HepG2 (cell line): ENCODE results near the gene SLC24A5. TPM values are rescaled to one million over a fixed set of nuclear protein-coding genes. Genes with fewer than 3 reads are reported as not detected.

Source experiments
- ATAC-seq: fragments of 200-7000 bp; cut with Tn5 transposase; 3 replicates; pipeline ENCODE4 v1.9.1; 2020; ENCODE audit warnings: mild to moderate bottlenecking, moderate library complexity
- BruUV-seq: library from RNA; stranded (reverse); fragments of 400-500 nt; replicated peaks from 2 replicates; lab custom pipeline; 2021; lab: Mats Ljungman, UMichigan
- CTCF ChIA-PET: fragments of 300-600 bp; formaldehyde crosslinking; extraction: SDS; loops from one replicate; lab custom pipeline; 2021; ENCODE audit warnings: low total read pairs, inconsistent platforms, low intra/inter-chr PET ratio; lab: Yijun Ruan, JAX
- POLR2A ChIA-PET: fragments of 350-600 bp; sonication (Branson Sonifier 250); formaldehyde crosslinking; loops from one replicate; lab custom pipeline; 2020; ENCODE audit warnings: antibody characterized with exemption, inconsistent platforms; lab: Yijun Ruan, JAX
- DNase-seq: peaks from one replicate; pipeline ENCODE4 v3.0.0-alpha.2; 2015; ENCODE audit warnings: low spot score
- FAIRE-seq: peaks from 3 replicates; lab custom pipeline; 2011; peaks lifted over from hg19 to GRCh38; lab: Jason Lieb, UNC
- H2AFZ ChIP-seq: one replicate; pipeline ENCODE4 v1.6.1; 2011; ENCODE audit warnings: low read length, inconsistent platforms
- H3K27ac ChIP-seq: fragments of 300-600 bp; 3 replicates; pipeline ENCODE4 v1.8.0; 2011; ENCODE audit warnings: mixed run types, mild to moderate bottlenecking, mixed read lengths, low read length, inconsistent platforms; ENCODE audit not compliant: insufficient read depth; ENCODE audit errors: extremely low read length
- H3K27me3 ChIP-seq, 2 experiments: fragments of 200-600 bp in 1 of 2; 2 replicates in 1 of 2; 3 replicates in 1 of 2; pipeline versions ENCODE4 v1.6.0 to v1.8.0; 2011; ENCODE audit warnings: low read length in 2 of 2, mild to moderate bottlenecking in 2 of 2, moderate library complexity in 2 of 2, inconsistent platforms in 1 of 2; ENCODE audit not compliant: insufficient read depth in 2 of 2, control insufficient read depth in 1 of 2
- H3K36me3 ChIP-seq, 2 experiments: fragments of 200-600 bp in 1 of 2; replicated peaks in 1 of 2; 2 replicates in 1 of 2; 3 replicates in 1 of 2; pipeline versions ENCODE4 v1.5.1 to v1.8.0; 2011; ENCODE audit warnings: low read length in 2 of 2, inconsistent platforms in 1 of 2; ENCODE audit not compliant: insufficient read depth in 2 of 2, control insufficient read depth in 1 of 2
- H3K4me1 ChIP-seq: 2 replicates; pipeline ENCODE4 v1.5.1; 2012; ENCODE audit warnings: low read length, inconsistent platforms; ENCODE audit not compliant: insufficient read depth
- H3K4me2 ChIP-seq: 2 replicates; pipeline ENCODE4 v1.6.0; 2011; ENCODE audit warnings: low read depth, low read length, inconsistent platforms
- H3K4me3 ChIP-seq, 3 experiments: fragments of 200-600 bp in 1 of 3; sonication (generic), shearing (Covaris generic) in 1 of 3; replicated peaks in 1 of 3; 2 replicates each; pipeline ENCODE4 v1.5.1; 2011 to 2016; ENCODE audit warnings: low read length in 3 of 3, inconsistent platforms in 2 of 3, low read depth in 2 of 3, mild to moderate bottlenecking in 2 of 3, control low read depth in 1 of 3, mixed read lengths in 1 of 3; ENCODE audit not compliant: insufficient read depth in 1 of 3
- H3K79me2 ChIP-seq: one replicate; pipeline ENCODE4 v1.6.1; 2011; ENCODE audit warnings: low read length, inconsistent platforms; ENCODE audit not compliant: insufficient read depth
- H3K9ac ChIP-seq: 2 replicates; pipeline ENCODE4 v1.6.0; 2011; ENCODE audit warnings: mild to moderate bottlenecking, low read depth, low read length, inconsistent platforms; ENCODE audit not compliant: insufficient read depth
- H3K9me3 ChIP-seq: 2 replicates; pipeline ENCODE4 v1.5.1; 2012; ENCODE audit warnings: mild to moderate bottlenecking, low read length
- H4K20me1 ChIP-seq: 2 replicates; pipeline ENCODE4 v1.6.0; 2011; ENCODE audit warnings: inconsistent platforms, mild to moderate bottlenecking, low read length, moderate library complexity; ENCODE audit not compliant: insufficient read depth
- DZIP1 ChIP-seq: sonication (generic); formaldehyde crosslinking; IDR thresholded peaks from 2 replicates; pipeline ENCODE4 v1.5.0; 2020; ENCODE audit warnings: mild to moderate bottlenecking, missing genetic modification reagents
- IKZF1 ChIP-seq: fragments of 450-650 bp; IDR thresholded peaks from 2 replicates; pipeline ENCODE4 v1.7.1; 2016
- LCORL ChIP-seq, 2 experiments: fragments of 450-650 bp in 1 of 2; sonication (generic) in 1 of 2; formaldehyde crosslinking in 1 of 2; IDR thresholded peaks; 2 replicates each; pipeline versions ENCODE4 v1.5.0 to v1.6.1; 2017 to 2020; ENCODE audit warnings: antibody characterized with exemption in 1 of 2, missing genetic modification reagents in 1 of 2
- MED1 ChIP-seq: sonication (generic); formaldehyde crosslinking; IDR thresholded peaks from 2 replicates; pipeline ENCODE4 v1.4.0; 2020; ENCODE audit warnings: missing genetic modification reagents
- MLXIP ChIP-seq: sonication (generic); formaldehyde crosslinking; IDR thresholded peaks from 2 replicates; pipeline ENCODE4 v1.9.0; 2021; ENCODE audit warnings: missing genetic modification reagents, borderline replicate concordance
- POLR2G ChIP-seq: fragments of 200-400 bp; formaldehyde crosslinking; IDR thresholded peaks from 2 replicates; pipeline ENCODE4 v1.6.1; 2018; ENCODE audit warnings: mild to moderate bottlenecking, low read depth, low read length, moderate library complexity
- PRMT3 ChIP-seq: sonication (generic); formaldehyde crosslinking; IDR thresholded peaks from 2 replicates; pipeline ENCODE4 v1.8.1; 2022; ENCODE audit warnings: low read depth, mild to moderate bottlenecking, moderate library complexity, missing genetic modification reagents, borderline replicate concordance
- SP1 ChIP-seq, 2 experiments: fragments of 450-650 bp in 1 of 2; sonication (generic) in 1 of 2; formaldehyde crosslinking in 1 of 2; IDR thresholded peaks; 2 replicates each; pipeline versions ENCODE4 v1.4.0 to v1.6.1; 2016 to 2020; ENCODE audit warnings: missing genetic modification reagents in 1 of 2
- TAF15 ChIP-seq: fragments of 200-400 bp; formaldehyde crosslinking; IDR thresholded peaks from one replicate; pipeline ENCODE4 v1.6.1; 2018; ENCODE audit warnings: mild to moderate bottlenecking, low read depth, low read length; ENCODE audit not compliant: poor library complexity, severe bottlenecking
- ZBTB43 ChIP-seq: sonication (generic); formaldehyde crosslinking; conservative IDR thresholded peaks from 2 replicates; pipeline ENCODE4 v1.4.0; 2020; ENCODE audit warnings: missing genetic modification reagents
- ZFP36L1 ChIP-seq: sonication (generic); formaldehyde crosslinking; IDR thresholded peaks from 2 replicates; pipeline ENCODE4 v1.8.0; 2022; ENCODE audit warnings: mild to moderate bottlenecking, missing genetic modification reagents, moderate library complexity
- ZNF234 ChIP-seq: sonication (generic); formaldehyde crosslinking; conservative IDR thresholded peaks from 2 replicates; pipeline ENCODE4 v1.5.1; 2020; ENCODE audit warnings: mild to moderate bottlenecking, missing genetic modification reagents
- ZNF296 ChIP-seq: sonication (generic); formaldehyde crosslinking; conservative IDR thresholded peaks from 2 replicates; pipeline ENCODE4 v1.5.0; 2020; ENCODE audit warnings: mild to moderate bottlenecking, missing genetic modification reagents
- ZNF362 ChIP-seq: sonication (generic); formaldehyde crosslinking; IDR thresholded peaks from 2 replicates; pipeline ENCODE4 v1.4.0; 2020; ENCODE audit warnings: missing genetic modification reagents, mild to moderate bottlenecking, borderline replicate concordance
- ZNF644 ChIP-seq: IDR thresholded peaks from 2 replicates; pipeline ENCODE4 v1.6.1; 2016; ENCODE audit warnings: low read depth
- ZNF850 ChIP-seq: sonication (generic); formaldehyde crosslinking; conservative IDR thresholded peaks from 2 replicates; pipeline ENCODE4 v1.9.0; 2021; ENCODE audit warnings: mild to moderate bottlenecking, missing genetic modification reagents
- WGBS: methylation state at CpG from one replicate; pipeline ENCODE4 v1.1.6; 2017; ENCODE audit warnings: low lambda C conversion rate; 5-methylcytosine and 5-hydroxymethylcytosine counted together
- in situ Hi-C: cut with HindIII; loops from 2 replicates; pipeline ENCODE4 v1.10.0; 2017; ENCODE audit warnings: low pct_unique_long_range_greater_than_20kb; ENCODE audit not compliant: extremely low pct_ligation_motif_present
- intact Hi-C: fragments of 100-400 bp; cut with micrococcal nuclease; formaldehyde crosslinking; loops from one replicate; pipeline ENCODE4 v1.10.0; 2022; ENCODE audit not compliant: unreplicated experiment
- polyA plus RNA-seq, 8 experiments: library from polyadenylated mRNA; depleted of rRNA in 3 of 8; stranded (reverse) in 7 of 8; unstranded in 1 of 8; fragments of >200 nt; fragmentation: Illumina TruSeq in 4 of 8; extraction: Trizol in 4 of 8; gene quantifications; 2 replicates each; pipeline versions ENCODE4 v1.2.1 to v1.2.3, GENCODE V29; 2011 to 2016; ENCODE audit warnings: low read depth in 4 of 8, missing spikeins in 1 of 8, mixed read lengths in 1 of 8; ENCODE audit not compliant: insufficient read depth in 1 of 8
- total RNA-seq, 5 experiments: library from RNA; depleted of rRNA; stranded (reverse); fragments of >200 nt; fragmentation: Illumina TruSeq; extraction: Trizol; gene quantifications; 2 replicates each; pipeline ENCODE4 v1.2.3, GENCODE V29; 2016; ENCODE audit warnings: low read depth in 1 of 5

SLC24A5 gene
- total and polyA plus RNA-seq, 2 of the 13 experiments (the other 11 are each of a cell fraction or from before 2014, with no cell fraction given): not detected

GRCh38 chr15:48089702-48090101, 31.1 kb upstream of the SLC24A5 start (continued):
- no peak for TF ChIP-seq PRMT3 (CRISPR knock-in tag)
- TF ChIP-seq ZFP36L1: no peak

- POLR2A ChIA-PET: no interaction called here
- TF ChIP-seq ZNF234: no peak
- no peak for TF ChIP-seq TAF15
- TF ChIP-seq ZNF362: no peak
- TF ChIP-seq LCORL (IDR thresholded peaks at IDR 0.05): no peak
- no peak for TF ChIP-seq LCORL (CRISPR knock-in tag; IDR thresholded peaks at IDR 0.05)
- TF ChIP-seq MLXIP (CRISPR knock-in tag): no peak
- no peak for TF ChIP-seq MED1
- no peak for TF ChIP-seq IKZF1
- TF ChIP-seq SP1 (IDR thresholded peaks at IDR 0.05): no peak
- TF ChIP-seq SP1 (CRISPR knock-in tag; IDR thresholded peaks at IDR 0.05): no peak
- TF ChIP-seq ZBTB43: no peak
- TF ChIP-seq POLR2G: no peak
- no peak for TF ChIP-seq ZNF296 (CRISPR knock-in tag)
- TF ChIP-seq ZNF644: no peak
- no peak for TF ChIP-seq DZIP1
- TF ChIP-seq ZNF850 (CRISPR knock-in tag): no peak
Measured at GRCh38 chr15:48090115-48090514, 30.7 kb upstream of the SLC24A5 start.

More at GRCh38 chr15:48090115-48090514, 30.7 kb upstream of the SLC24A5 start:
- H3K4me2 ChIP-seq: no peak overlapping the region
- no peak overlapping the region for H3K9ac ChIP-seq
- H3K4me3 ChIP-seq: no peak overlapping the region
- H3K4me1 ChIP-seq: no peaks in the 10 kb centered on the region
- no peak for FAIRE-seq
- no peak overlapping the region for H2AFZ ChIP-seq
- H3K36me3 ChIP-seq: no peaks in the 10 kb centered on the region
- ATAC-seq: no peak
- no peaks in the 10 kb centered on the region for H4K20me1 ChIP-seq
- intact Hi-C loops: no loop called here
- CTCF ChIA-PET: no interaction called here
- H3K79me2 ChIP-seq: no peaks in the 10 kb centered on the region
- 0 out of 5 replicates have a peak, but pooled peaks cover 0 to 3% of the 10 kb centered on the region in 2 experiments for H3K27me3 ChIP-seq
- no TSS peak for BruUV-seq
- 0% methylated on average over 2 of the region's 2 CpGs for WGBS
- no peak overlapping the region for H3K27ac ChIP-seq
- in situ Hi-C loops: no loop called here
- no peaks in the 10 kb centered on the region for H3K9me3 ChIP-seq
- DNase-seq: no peak
